GM12865 (cell line): ENCODE measurements around the gene SYT13.

Experiments used
- DNase-seq: peaks from one replicate; pipeline ENCODE4 v3.0.0; 2010; ENCODE audit warnings: low read depth
- H3K4me3 ChIP-seq: 2 replicates; pipeline ENCODE4 v1.5.1; 2011; ENCODE audit warnings: mild to moderate bottlenecking, low read depth, low read length, control low read depth
- CTCF ChIP-seq: IDR thresholded peaks from 2 replicates; pipeline ENCODE4 v1.5.1; 2011; ENCODE audit warnings: low read length, control low read depth, low read depth, inconsistent platforms; ENCODE audit not compliant: insufficient read depth; ENCODE audit errors: missing control alignments

SYT13 gene

GRCh38 chr11:45331839-45332238 is 45.7 kb upstream of the SYT13 start:
- no peak for TF ChIP-seq CTCF
- no peak overlapping the region for H3K4me3 ChIP-seq
- no peak for DNase-seq

GRCh38 chr11:45328726-45329125 is 42.6 kb upstream of the SYT13 start:
- no peak for TF ChIP-seq CTCF
- DNase-seq, result no peak

GRCh38 chr11:45324459-45324858 is 38.3 kb upstream of the SYT13 start:
- H3K4me3 ChIP-seq, result no peak overlapping the region
- DNase-seq, result no peak
- TF ChIP-seq CTCF, result no peak

More at GRCh38 chr11:45328726-45329125, 42.6 kb upstream of the SYT13 start:
- no peak overlapping the region for H3K4me3 ChIP-seq

- TF ChIP-seq CTCF, result no peak
- DNase-seq, result no peak
Measured at GRCh38 chr11:45323601-45324249, 37.6 kb upstream of the SYT13 start.

GRCh38 chr11:45322891-45323600 is 36.9 kb upstream of the SYT13 start:
- no peak for DNase-seq
- no peak overlapping the region for H3K4me3 ChIP-seq
- no peak for TF ChIP-seq CTCF

More at GRCh38 chr11:45323601-45324249, 37.6 kb upstream of the SYT13 start:
- H3K4me3 ChIP-seq, result no peak overlapping the region

GRCh38 chr11:45322111-45322705 is 36.1 kb upstream of the SYT13 start:
- H3K4me3 ChIP-seq, result no peak overlapping the region
- TF ChIP-seq CTCF, result no peak
- DNase-seq, result no peak

GRCh38 chr11:45321669-45322068 is 35.5 kb upstream of the SYT13 start:
- no peak for DNase-seq
- TF ChIP-seq CTCF, result no peak
- no peak overlapping the region for H3K4me3 ChIP-seq
